Colonic mucosa (tissue), 4 donors: ENCODE results near the gene PPTC7. TPM values are rescaled to one million over a fixed set of nuclear protein-coding genes. Genes with fewer than 3 reads are reported as not detected.

Experiments
- DNase-seq: peaks from one replicate; pipeline ENCODE4 v3.0.0-alpha.2; 2020
- H3K27ac ChIP-seq: fragments of 200-600 bp; one replicate; pipeline ENCODE4 v1.8.0; 2021
- H3K27me3 ChIP-seq: fragments of 200-600 bp; one replicate; pipeline ENCODE4 v1.8.0; 2021
- H3K36me3 ChIP-seq: fragments of 200-600 bp; one replicate; pipeline ENCODE4 v1.8.0; 2021
- H3K4me1 ChIP-seq: fragments of 200-600 bp; one replicate; pipeline ENCODE4 v1.8.0; 2021; ENCODE audit warnings: mild to moderate bottlenecking
- H3K4me3 ChIP-seq: fragments of 200-600 bp; one replicate; pipeline ENCODE4 v1.8.0; 2021
- H3K9ac ChIP-seq, 2 donors: one replicate each; pipeline ENCODE4 v1.7.0; 2013; ENCODE audit warnings: control low read depth in 2 of 2, low read depth in 2 of 2, low read length in 2 of 2
- H3K9me3 ChIP-seq: fragments of 200-600 bp; one replicate; pipeline ENCODE4 v1.8.0; 2021
- CTCF ChIP-seq: fragments of 200-600 bp; IDR thresholded peaks from one replicate; pipeline ENCODE4 v1.8.0; 2022; ENCODE audit warnings: antibody characterized with exemption, mild to moderate bottlenecking
- intact Hi-C: fragments of 100-400 bp; cut with DNase I; formaldehyde crosslinking; loops from one replicate; pipeline ENCODE4 v1.14.1; 2022
- total RNA-seq, 2 donors: library from RNA; stranded (reverse); fragmentation: NEBNext Ultra II Directional in 1 of 2; extraction: Animal tissue kit (Norgen Biotek cat#: 25700) in 1 of 2; gene quantifications; one replicate each; pipeline ENCODE4 v1.2.1, GENCODE V29; 2021
- donor health status: healthy.
- donor health status: DM: no; HTN: no; CAD: no.
- donor health status: DM: no; HTN: no; CAD: no.

The PPTC7 gene
- total RNA-seq, 2 donors from 2014 or later = 25.7 to 34.9 TPM

GRCh38 chr12:110514363-110514762 lies 68.8 kb downstream of the PPTC7 start:
- no peak for DNase-seq
- TF ChIP-seq CTCF = no peak
- H3K27me3 ChIP-seq = no peaks in the 10 kb centered on the region
- no peak overlapping the region for H3K4me3 ChIP-seq
- H3K36me3 ChIP-seq = no peaks in the 10 kb centered on the region
- no peak overlapping the region for H3K27ac ChIP-seq
- no peak overlapping the region for H3K9ac ChIP-seq
- intact Hi-C loops = loop anchor here (10.0 kb wide), 1 partner anchor 180 kb away; no protein-coding TSS in a partner anchor
- H3K9me3 ChIP-seq = no peaks in the 10 kb centered on the region
- H3K4me1 ChIP-seq = no peaks in the 10 kb centered on the region

GRCh38 chr12:110513842-110514241 lies 69.3 kb downstream of the PPTC7 start:
- Histone ChIP-seq H3K4me3 (no peak overlapping the region), H3K9me3 (no peaks in the 10 kb centered on the region), H3K9ac (no peak overlapping the region), H3K4me1 (no peaks in the 10 kb centered on the region), H3K27me3 (no peaks in the 10 kb centered on the region), H3K27ac (no peak overlapping the region), H3K36me3 (no peaks in the 10 kb centered on the region)
- intact Hi-C loops = loop anchor here (10.0 kb wide), 1 partner anchor 181 kb away; no protein-coding TSS in a partner anchor
- DNase-seq = no peak
- TF ChIP-seq CTCF = no peak

GRCh38 chr12:110508071-110508586 lies 75.0 kb downstream of the PPTC7 start:
- H3K4me3 ChIP-seq = no peak overlapping the region
- H3K36me3 ChIP-seq = no peaks in the 10 kb centered on the region
- H3K9me3 ChIP-seq = no peaks in the 10 kb centered on the region
- H3K27me3 ChIP-seq = no peaks in the 10 kb centered on the region
- H3K27ac ChIP-seq = no peak overlapping the region
- TF ChIP-seq CTCF = no peak
- H3K9ac ChIP-seq = no peak overlapping the region
- intact Hi-C loops = no loop called here
- no peaks in the 10 kb centered on the region for H3K4me1 ChIP-seq
- DNase-seq = no peak

DNA sequence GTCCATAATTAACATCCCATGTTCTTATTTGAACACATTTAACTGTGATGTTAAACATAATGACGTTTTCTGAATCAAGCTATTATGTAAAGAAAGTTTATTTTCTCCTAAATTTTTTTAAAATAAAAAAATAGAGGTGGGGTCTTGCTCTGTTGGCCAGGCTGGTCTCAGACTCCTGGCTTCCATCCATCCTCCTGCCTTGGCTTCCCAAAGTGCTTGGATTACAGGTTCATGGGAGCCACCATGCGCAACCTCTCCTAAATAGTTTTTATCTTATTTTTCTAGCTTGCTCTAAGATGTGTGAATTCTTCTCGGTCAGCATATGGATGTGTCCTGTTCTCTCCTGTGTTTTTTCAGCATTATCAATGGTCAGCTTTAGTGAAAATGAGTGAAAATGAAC lies 77.8 kb downstream of the PPTC7 start:
- intact Hi-C loops = no loop called here
- DNase-seq = no peak
- TF ChIP-seq CTCF = no peak

GRCh38 chr12:110503432-110503831 lies 79.7 kb downstream of the PPTC7 start:
- no peak for TF ChIP-seq CTCF
- Histone ChIP-seq H3K36me3 (no peaks in the 10 kb centered on the region), H3K27ac (no peak overlapping the region), H3K4me3 (no peak overlapping the region), H3K9me3 (no peaks in the 10 kb centered on the region), H3K4me1 (peaks cover 9% of the 10 kb centered on the region), H3K9ac (no peak overlapping the region), H3K27me3 (no peaks in the 10 kb centered on the region)
- DNase-seq = no peak
- intact Hi-C loops = no loop called here

More for the DNA sequence above, 77.8 kb downstream of the PPTC7 start:
- Histone ChIP-seq H3K9ac (no peak overlapping the region), H3K27me3 (no peaks in the 10 kb centered on the region), H3K4me1 (peaks cover 4% of the 10 kb centered on the region), H3K9me3 (no peaks in the 10 kb centered on the region), H3K36me3 (no peaks in the 10 kb centered on the region), H3K27ac (no peak overlapping the region), H3K4me3 (no peak overlapping the region)
